ENCODE results near the gene SEMA6A. TPM values are rescaled to one million over a fixed set of nuclear protein-coding genes. Genes with fewer than 3 reads are reported as not detected.

SEMA6A gene
- total RNA-seq, 1 donor from 2014 or later: 2.6 TPM

DNA sequence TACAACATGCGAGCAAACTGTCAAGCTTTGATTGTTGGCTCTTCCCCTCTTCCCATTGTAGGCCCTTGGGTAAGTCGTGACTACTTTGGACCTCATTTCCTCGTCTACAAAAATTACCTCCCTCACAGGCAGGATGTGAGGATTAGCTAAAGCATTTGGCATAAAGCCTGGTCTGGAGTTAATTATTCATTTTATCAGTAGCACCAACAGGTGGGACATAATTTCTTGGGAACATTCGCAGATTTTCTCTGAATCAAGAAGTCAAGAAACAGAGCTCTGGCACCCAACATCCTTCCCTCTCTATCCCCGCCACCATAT is 39.9 kb upstream of the SEMA6A start:
- Mint-ChIP-seq H3K36me3 (ENCODE audit: unreplicated experiment) (no peaks in the 10 kb centered on the region), H3K9me3 (ENCODE audit: unreplicated experiment) (no peaks in the 10 kb centered on the region), H3K27ac (ENCODE audit: unreplicated experiment) (no peak overlapping the region), H3K27me3 (ENCODE audit: unreplicated experiment) (no peaks in the 10 kb centered on the region), H3K4me3 (ENCODE audit: unreplicated experiment) (no peak overlapping the region), H3K4me1 (ENCODE audit: unreplicated experiment) (no peaks in the 10 kb centered on the region)
- TF ChIP-seq, protein P1, sequence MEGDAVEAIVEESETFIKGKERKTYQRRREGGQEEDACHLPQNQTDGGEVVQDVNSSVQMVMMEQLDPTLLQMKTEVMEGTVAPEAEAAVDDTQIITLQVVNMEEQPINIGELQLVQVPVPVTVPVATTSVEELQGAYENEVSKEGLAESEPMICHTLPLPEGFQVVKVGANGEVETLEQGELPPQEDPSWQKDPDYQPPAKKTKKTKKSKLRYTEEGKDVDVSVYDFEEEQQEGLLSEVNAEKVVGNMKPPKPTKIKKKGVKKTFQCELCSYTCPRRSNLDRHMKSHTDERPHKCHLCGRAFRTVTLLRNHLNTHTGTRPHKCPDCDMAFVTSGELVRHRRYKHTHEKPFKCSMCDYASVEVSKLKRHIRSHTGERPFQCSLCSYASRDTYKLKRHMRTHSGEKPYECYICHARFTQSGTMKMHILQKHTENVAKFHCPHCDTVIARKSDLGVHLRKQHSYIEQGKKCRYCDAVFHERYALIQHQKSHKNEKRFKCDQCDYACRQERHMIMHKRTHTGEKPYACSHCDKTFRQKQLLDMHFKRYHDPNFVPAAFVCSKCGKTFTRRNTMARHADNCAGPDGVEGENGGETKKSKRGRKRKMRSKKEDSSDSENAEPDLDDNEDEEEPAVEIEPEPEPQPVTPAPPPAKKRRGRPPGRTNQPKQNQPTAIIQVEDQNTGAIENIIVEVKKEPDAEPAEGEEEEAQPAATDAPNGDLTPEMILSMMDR (IDR thresholded peaks at IDR 0.05): no peak
- no peak for DNase-seq (ENCODE audit: extremely low spot score, unreplicated experiment)

GRCh38 chr5:116613445-116613844 is 38.8 kb upstream of the SEMA6A start:
- Mint-ChIP-seq H3K4me1 (ENCODE audit: unreplicated experiment) (no peaks in the 10 kb centered on the region), H3K27me3 (ENCODE audit: unreplicated experiment) (no peaks in the 10 kb centered on the region), H3K9me3 (ENCODE audit: unreplicated experiment) (no peaks in the 10 kb centered on the region), H3K36me3 (ENCODE audit: unreplicated experiment) (no peaks in the 10 kb centered on the region), H3K4me3 (ENCODE audit: unreplicated experiment) (no peak overlapping the region), H3K27ac (ENCODE audit: unreplicated experiment) (no peak overlapping the region)
- DNase-seq (ENCODE audit: extremely low spot score, unreplicated experiment): no peak
- TF ChIP-seq, protein P1 (IDR thresholded peaks at IDR 0.05): no peak

- Mint-ChIP-seq H3K36me3 (ENCODE audit: unreplicated experiment) (no peaks in the 10 kb centered on the region), H3K4me3 (ENCODE audit: unreplicated experiment) (no peak overlapping the region), H3K27me3 (ENCODE audit: unreplicated experiment) (no peaks in the 10 kb centered on the region), H3K4me1 (ENCODE audit: unreplicated experiment) (no peaks in the 10 kb centered on the region), H3K9me3 (ENCODE audit: unreplicated experiment) (no peaks in the 10 kb centered on the region), H3K27ac (ENCODE audit: unreplicated experiment) (no peak overlapping the region)
- DNase-seq (ENCODE audit: extremely low spot score, unreplicated experiment): no peak
- TF ChIP-seq, protein P1 (IDR thresholded peaks at IDR 0.05): no peak
Observed at GRCh38 chr5:116612431-116612830, 37.8 kb upstream of the SEMA6A start.

DNA sequence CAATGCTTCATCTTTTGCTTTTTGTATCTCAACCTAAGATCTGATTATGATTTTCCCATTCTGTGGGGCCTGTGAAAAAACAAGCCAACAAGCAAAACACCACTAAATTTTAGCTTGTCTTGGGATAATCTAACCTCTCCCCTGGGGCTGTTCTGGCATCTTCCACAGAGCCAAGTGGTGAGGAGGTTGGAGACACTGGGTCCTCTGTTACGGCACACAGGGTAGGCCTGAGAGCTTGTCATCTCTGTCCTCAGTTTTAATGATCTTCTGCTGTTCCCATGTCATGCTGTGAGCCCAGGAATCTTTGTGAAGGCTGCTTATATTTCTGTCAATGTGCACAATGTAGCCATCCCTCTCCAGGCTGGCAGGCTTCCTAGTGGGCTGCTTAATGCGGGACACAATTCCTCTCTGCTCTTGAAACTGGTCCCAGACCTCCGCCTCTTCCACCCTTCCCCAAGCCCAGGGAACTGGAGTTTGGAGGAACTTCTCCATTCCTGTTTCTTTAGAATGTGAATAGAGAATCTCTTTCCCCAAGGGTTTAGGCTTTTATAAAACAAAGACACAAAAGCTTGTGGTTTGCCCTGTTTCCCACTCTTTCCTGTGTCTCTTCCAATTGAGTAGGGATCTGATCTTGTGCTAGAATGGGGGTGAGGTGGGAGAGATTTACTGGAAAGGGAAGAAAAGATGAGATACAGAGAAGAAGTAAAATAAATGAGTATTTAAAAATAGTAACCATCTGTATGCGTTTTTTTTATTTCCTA is 30.9 kb upstream of the SEMA6A start:
- no peak overlapping the region for H3K4me3 Mint-ChIP-seq (ENCODE audit: unreplicated experiment)
- TF ChIP-seq, protein P1 (IDR thresholded peaks at IDR 0.05): no peak
- no peak overlapping the region for H3K27ac Mint-ChIP-seq (ENCODE audit: unreplicated experiment)
- no peaks in the 10 kb centered on the region for H3K36me3 Mint-ChIP-seq (ENCODE audit: unreplicated experiment)
- DNase-seq (ENCODE audit: extremely low spot score, unreplicated experiment): no peak
- H3K4me1 Mint-ChIP-seq (ENCODE audit: unreplicated experiment): peaks cover 6% of the 10 kb centered on the region
- H3K27me3 Mint-ChIP-seq (ENCODE audit: unreplicated experiment): peaks cover 3% of the 10 kb centered on the region
- no peaks in the 10 kb centered on the region for H3K9me3 Mint-ChIP-seq (ENCODE audit: unreplicated experiment)

- peaks cover 6% of the 10 kb centered on the region for H3K4me1 Mint-ChIP-seq (ENCODE audit: unreplicated experiment)
- H3K4me3 Mint-ChIP-seq (ENCODE audit: unreplicated experiment): no peak overlapping the region
- TF ChIP-seq, protein P1 (IDR thresholded peaks at IDR 0.05): no peak
- H3K27ac Mint-ChIP-seq (ENCODE audit: unreplicated experiment): no peak overlapping the region
- no peak for DNase-seq (ENCODE audit: extremely low spot score, unreplicated experiment)
- no peaks in the 10 kb centered on the region for H3K9me3 Mint-ChIP-seq (ENCODE audit: unreplicated experiment)
- H3K27me3 Mint-ChIP-seq (ENCODE audit: unreplicated experiment): peaks cover 3% of the 10 kb centered on the region
- H3K36me3 Mint-ChIP-seq (ENCODE audit: unreplicated experiment): no peaks in the 10 kb centered on the region
Observed at GRCh38 chr5:116604805-116605204, 30.2 kb upstream of the SEMA6A start.

All from osteocyte (in vitro differentiated cells).